NCI-H748 (cell line): ENCODE data around the gene SORL1.

ENCODE experiments used
- DNase-seq: peaks from one replicate; lab custom pipeline; 2025; ENCODE audit not compliant: unreplicated experiment; lab: John Stamatoyannopoulos, UW

The SORL1 gene

DNA sequence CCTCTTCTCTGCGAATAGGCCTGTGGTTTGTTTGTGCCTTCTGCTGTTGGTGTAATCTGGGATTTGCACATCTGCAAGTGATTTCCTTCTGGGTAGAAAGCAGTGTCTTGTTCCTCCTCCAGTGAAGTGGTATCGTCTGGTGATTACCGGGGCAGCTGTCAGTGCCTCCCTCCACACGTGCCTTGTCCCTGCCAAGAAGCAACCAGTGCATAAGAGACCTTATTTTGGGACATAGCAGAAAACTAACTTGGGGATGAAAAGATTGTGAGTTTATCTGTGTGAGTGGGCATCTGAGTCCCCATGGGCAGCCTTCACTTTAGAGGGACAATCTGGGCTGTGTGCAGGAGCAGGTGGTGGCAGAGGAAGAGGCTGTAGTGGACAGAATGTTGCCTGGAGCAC lies 72.1 kb downstream of the SORL1 start:
- DNase-seq = no peak

DNA sequence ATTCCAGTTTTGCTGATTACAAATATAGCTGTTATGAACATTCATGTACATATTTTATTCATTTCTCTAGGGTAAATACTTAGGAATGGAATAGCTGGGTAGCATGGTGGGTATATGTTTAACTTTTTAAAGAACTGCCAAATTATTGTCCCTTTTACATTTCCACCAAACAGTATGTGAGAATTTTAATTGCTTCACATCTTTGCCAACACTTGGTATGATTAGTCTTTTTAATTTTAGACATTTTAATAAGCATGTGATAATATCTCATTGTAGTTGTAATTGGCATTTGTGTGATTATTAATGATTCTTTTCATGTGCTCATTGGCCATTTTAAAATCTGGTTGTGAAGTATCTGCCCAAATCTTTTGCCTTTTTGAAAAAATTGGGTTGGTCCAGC lies 73.3 kb downstream of the SORL1 start:
- DNase-seq = no peak

DNA sequence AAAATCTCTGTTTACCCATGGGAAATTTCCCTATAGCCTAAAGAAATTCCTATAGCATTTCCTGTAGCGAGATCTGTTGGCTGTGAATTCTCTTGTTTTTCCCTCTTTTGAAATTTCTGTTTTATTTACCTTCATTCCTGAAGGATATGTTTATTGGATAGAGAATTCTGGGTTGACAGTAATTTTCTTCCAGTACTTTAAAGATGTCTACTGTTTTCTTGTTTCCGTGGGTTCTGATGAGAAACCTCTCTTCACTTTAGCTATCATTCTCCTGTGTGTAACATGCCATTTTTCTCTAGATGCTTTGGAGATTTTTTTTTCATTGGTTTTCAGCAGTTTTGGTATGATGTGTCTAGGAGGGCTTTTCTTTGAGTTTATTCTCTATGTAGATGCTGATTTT lies 78.1 kb downstream of the SORL1 start:
- DNase-seq = no peak

DNA sequence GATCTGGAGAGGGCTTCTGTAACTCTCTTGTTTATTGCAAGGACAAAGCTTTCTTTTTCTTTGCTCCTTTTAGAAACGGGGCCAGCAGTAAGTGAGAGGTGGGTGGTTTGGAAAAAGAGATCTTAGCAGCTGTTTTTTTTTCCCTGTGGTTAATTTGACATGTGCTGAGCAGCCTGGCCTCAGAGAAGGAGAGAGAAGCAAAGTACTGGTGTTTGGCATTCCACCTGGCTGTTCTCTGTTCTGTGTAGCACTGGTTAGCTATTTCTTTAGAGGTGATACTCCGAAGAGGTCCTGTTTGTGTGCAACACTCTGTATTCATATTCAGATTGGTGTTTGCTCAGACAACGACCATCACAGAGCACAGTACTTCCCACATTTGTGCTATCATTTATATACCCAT lies 81.5 kb downstream of the SORL1 start:
- DNase-seq = no peak

DNA sequence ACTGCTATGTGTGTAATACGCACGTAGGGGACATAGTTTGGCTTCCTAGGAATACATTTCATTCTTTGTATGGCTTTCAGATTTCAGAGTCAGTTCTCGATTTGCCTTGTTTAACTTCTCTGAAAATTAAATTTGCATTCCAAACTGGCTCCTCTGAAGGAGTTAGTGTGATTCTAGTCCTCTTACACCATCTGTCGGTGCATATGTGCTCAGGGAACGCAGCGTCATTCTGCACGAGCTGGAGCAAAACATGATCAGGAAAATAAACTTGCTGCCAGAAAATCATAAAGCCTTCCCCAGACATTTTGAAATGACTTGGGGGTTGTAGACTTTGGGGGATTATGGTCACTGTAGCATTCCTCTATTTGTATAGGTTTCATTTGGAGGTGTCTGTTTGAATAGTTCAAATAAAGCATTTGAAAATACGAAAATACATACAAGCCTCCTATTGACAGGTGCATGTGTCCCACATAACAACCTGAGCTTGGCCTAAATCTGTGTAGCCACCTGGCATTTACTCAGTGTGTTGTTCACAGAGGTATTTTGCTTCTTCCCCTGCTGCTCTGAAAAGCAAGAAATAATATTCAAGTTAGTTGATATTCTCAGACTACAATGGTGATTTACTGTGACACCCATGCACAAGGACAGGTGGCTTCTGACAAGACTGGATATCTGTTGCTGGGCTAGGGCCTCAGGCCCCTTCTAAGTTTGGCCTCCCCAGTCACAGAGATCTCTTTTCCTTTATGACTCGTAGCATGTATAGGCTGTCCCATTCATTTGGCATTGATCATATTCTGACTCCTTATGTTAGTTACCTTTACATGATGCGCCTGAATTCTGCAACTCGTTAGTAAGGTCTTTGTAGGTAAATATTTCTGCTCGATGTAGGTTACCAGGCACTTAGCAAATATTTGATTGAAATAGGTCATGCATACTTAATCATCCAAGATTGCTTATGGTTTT lies 82.3 kb downstream of the SORL1 start:
- no peak for DNase-seq

DNA sequence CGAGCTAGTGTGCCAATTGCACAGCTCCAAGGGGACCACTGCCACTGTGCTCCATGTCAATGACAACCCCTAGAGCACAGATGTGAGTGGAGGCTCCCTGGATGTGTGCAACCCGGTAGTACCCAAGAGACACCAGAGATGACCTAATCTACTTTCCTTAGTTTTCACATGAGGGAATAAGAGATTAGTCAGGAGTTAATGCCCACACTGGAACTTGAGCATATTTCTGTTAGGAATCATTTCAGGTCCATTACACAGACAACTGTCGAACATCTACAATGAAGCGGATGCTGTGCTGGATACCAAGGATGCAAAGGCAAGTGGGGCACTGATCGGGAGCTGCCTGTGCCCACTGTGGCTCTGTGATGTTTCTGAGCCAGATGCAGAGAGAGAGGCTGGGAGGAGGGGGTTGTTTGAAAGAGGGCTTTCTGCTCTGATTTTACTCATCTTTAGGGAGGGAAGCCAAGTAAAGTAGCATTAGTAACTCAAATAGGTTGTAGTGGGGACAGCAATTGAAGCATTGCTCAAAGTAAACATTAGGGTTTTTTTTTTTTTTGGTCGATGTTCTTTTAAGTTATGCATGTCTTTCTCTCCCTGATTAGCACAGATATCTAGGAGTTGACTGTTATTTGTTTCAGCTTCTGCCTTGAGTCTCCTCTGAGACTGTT lies 83.1 kb downstream of the SORL1 start:
- no peak for DNase-seq

DNA sequence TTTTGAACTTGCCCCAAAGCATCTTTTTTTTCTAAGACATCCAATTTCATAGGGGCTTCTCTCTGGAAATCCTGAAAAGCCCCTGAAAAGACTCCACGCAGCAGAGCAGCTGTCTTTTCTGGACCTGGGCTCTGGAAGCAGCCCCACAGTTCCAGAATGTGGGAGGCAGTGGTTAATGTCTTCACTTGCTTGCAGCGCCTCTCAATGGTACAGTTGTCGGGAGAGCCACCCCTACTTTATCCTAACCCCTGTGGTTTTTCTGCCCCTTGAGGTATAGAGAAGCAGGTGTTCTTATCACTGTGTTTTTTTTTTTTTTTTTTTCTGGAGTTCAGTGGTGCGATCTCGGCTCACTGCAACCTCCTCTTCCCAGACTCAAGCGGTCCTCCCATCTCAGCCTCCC lies 84.0 kb downstream of the SORL1 start:
- no peak for DNase-seq

DNA sequence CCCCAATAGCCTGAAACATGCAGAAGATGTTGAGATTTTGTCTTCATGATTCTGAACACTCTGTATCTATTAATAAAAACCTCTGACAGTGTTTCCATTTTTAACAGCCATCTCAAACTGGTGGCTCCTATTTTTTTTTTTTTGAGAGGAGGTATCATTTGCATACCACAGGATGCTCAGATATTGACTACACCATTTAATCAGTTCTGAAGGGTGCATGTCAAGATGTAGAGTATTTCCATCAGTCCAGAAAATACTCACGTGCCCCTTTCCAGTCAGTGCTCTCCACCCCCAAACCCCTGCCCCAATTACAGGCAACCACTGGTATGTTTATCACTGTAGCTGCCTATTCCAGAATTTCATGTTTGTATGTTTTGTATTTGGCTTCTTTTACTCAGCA lies 85.9 kb downstream of the SORL1 start:
- DNase-seq = no peak

DNA sequence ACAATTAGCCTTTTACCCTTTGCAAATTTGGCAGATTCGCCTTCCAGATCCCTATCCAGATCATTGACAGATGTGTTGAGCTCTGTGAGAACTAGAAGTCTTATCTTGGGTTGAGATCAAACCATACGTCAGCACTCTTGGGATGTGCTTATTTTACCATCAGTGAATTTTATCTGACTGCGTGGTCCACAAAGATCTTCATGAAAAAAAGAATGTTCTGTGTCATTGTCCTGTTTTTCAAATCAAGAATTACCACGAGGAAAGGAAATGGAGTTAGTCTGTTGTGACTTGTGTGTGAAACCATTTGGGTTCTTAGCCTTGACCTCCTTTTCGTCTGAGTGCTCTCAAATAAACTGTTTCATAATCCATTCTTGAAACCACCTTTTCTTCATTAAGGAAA lies 86.9 kb downstream of the SORL1 start:
- DNase-seq = no peak

DNA sequence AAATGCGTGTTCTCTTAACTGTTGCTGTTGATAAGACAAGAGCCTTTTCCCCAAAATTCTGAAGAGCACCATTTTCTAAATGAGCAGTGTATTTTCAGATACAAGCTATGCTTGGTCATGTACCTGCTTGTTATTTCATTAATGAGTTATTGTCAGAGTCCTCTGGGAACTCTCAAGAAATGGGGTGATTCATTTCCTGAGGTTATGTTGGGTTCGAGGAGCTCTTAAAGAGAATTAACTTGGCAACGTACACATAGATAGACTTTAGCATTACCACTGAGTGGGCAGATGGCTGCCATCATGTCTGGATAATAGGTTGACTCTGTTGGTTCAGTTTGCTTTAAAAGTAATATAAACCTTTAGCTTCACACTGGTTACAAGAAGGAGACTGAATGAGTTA lies 88.5 kb downstream of the SORL1 start:
- DNase-seq = no peak

DNA sequence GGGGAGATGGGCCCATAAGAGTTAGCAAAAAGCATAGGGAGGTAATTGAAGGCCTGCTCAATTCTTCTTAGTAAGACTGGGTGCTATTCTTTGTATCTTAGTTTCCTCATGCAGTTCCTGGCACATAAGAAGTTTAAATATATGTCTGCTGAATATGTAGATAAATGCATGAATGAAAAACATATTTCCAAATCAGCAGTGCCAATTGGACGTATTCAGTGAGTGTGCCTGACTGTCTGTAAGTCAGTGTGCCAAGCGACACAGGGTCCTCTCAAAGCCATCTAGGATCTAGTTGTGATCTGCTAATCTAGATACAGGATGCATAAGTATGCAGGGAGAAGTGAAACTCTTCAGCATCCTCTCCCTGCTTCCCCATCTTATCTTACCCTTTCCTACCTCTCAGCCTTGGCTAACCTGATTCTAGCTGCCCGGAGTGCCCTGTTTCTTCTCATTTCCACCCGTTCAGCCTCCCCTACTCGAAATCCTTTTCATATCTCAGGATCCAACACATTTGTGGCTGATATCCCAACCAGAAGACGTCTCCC lies 91.8 kb downstream of the SORL1 start:
- DNase-seq = no peak

DNA sequence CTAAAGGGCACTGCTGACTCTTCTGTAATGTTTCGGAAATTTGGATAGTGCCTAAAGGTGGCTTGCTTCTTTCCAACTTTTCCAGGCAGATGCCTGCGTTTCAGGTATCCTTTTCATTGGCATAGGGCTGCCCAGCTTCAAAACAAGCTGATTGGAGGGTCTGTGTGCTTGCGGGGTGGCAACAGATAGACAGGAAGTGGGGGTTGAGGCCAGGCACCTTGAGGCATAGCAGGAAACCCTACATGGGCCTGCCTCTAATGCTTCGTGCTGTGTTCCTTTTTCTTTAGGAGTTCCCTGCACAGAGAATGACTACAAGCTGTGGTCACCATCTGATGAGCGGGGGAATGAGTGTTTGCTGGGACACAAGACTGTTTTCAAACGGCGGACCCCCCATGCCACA lies 92.8 kb downstream of the SORL1 start:
- DNase-seq = no peak

DNA sequence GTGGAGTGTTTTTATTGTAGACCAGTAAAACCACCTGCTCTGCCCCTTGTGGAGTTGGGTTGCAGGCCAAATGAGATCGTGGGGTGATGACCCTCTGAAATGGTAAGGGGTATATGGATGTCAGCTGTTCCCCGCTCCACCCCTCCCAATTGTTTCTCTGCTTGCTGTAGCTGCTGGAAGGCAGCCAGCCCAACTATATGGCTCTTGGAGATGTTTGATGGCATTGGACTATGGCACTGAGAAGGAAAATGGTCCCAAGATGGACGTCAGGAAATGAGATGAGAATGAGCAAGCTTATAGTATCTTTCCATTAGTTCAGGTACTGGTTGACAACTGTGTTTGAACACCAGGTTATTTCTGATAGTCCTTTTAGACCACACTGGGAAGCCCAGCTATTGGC lies 95.5 kb downstream of the SORL1 start:
- no peak for DNase-seq

DNA sequence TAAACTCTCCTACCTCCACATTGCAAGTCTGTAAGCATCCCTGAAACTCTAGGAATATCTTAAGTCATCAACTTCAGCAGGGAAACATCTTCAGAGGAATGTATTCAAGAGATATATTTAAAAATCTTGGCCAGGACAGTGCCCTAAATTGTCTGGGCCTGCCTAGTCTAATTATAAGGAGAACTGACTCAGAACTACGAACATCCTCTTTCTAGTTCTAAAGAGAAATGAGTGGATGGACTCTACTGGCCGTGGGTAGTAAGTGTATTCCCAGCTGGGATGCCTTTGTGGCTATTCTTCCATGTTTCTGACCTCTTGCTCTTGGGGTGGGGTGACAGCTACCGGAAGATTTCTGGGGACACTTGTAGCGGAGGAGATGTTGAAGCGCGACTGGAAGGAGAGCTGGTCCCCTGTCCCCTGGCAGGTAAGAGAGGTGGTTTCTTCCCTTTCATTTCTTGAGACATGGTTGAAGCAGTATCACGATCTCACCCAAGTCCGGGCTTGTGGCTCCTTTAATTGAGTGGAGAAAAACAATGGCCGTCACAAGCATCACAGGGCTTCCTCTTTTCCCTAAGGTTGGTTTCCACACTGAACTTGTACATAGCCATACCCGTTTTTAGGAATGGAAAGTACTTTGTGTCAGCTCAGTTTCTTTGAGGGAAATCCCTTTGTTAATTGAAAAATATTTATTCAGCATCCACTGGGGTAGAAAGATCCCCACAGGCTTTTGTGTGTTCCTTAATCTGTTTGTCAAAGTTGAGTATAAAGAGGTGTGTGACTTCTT lies 98.3 kb downstream of the SORL1 start:
- no peak for DNase-seq

DNA sequence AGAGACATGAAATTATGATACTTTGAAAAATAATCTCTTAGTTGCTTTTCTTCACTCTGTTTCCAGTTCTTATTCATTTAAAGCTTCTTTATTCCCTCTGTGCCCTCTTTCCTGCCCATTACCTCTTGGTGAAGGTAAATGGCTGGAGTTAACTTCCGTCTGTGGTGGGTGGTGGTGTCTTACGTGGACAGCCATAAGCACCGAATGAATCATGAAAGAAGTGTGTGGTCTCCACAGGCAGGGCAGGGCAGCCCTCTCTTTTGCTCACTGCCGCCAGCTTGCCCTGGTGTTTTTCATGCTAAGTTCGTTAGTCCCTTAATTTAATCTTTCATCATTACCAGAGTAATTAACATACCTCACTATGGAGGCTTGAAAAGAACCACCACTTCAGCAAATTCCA lies 99.3 kb downstream of the SORL1 start:
- DNase-seq = no peak

DNA sequence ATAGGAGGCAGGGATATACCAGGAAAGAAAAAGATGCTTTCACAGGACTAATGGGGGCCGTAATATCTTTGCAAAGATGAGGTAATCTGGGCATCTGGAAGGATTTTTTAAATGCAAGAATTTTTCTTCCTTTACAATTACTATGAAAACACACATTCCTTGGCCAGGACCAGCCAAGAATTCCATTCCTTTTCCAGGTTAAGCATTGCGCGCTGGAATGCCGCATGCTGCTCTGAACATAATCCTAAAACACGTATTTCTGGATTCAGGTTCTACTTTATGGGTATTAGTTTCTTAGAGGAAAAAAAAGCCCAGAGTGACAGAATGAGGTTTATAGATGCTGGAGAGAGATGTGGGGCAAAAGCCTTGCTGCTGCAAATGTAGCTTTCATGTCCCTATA lies 100.0 kb downstream of the SORL1 start:
- DNase-seq = no peak

DNA sequence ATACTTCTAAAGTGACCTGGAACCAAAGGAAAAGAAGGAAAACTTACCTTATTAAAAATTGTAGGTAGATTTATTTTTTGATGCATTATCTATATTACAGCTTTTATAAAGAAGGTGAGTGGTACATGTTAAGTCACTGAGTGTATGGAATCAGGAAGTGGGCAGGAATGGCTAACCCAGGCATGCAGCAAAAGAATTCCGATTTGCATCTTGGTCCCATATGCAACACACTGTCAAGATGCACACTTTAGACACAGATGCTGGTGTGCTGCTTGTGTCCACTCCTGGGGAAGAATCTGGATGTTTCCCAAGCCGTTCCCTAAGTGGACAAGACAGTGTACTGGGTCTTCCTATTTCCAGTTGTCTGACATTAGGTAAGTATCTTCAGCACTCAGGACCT lies 100.5 kb downstream of the SORL1 start:
- no peak for DNase-seq

DNA sequence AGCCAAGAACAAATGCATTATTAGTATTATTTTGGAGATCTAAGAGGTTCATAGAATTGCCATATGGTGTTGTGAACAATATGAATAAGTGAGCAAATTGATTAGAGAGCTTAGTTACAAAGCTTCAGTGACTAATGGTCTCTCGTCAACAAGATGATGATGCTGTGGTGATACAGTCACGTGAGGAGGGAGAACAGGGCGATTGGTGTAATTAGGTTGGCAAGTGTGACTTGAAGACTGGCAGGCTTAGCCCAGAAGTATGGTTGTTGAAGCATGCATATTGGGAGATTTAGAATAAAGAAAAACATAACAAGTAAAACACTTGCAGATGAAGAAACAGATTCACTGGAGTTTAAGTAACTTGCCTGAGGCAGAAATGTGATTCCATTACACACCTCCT lies 101.3 kb downstream of the SORL1 start:
- DNase-seq = no peak

DNA sequence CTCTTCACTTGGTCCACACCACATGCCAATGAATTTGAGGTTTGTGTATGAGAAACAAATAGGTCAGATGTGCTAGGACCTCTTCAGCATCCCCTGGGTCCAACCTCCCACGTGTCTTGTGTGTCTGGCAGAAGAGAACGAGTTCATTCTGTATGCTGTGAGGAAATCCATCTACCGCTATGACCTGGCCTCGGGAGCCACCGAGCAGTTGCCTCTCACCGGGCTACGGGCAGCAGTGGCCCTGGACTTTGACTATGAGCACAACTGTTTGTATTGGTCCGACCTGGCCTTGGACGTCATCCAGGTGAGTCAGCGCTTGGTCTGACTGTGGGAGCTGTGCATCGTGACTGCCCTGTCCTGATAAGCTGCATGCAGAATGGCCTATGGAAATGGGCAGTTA lies 101.7 kb downstream of the SORL1 start:
- DNase-seq = peak; percentile 28

DNA sequence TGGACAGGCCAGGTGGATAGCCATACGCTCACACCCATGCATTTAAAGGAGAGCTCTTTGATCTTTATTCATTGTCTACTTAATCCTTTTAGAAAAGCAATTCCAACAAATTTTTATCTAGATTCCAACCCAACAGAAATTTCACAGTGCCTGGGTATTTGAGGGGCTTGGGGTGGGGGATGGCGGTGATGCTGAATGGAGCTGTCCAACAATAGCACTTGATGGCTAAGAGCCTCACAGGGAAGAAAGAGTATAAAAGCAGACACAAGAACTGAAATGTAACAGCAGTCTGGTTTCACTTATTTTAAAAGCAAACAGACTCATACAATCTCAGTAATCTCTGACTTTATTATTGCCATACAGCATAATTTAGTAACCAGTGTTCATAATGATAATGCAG lies 102.4 kb downstream of the SORL1 start:
- DNase-seq = no peak

DNA sequence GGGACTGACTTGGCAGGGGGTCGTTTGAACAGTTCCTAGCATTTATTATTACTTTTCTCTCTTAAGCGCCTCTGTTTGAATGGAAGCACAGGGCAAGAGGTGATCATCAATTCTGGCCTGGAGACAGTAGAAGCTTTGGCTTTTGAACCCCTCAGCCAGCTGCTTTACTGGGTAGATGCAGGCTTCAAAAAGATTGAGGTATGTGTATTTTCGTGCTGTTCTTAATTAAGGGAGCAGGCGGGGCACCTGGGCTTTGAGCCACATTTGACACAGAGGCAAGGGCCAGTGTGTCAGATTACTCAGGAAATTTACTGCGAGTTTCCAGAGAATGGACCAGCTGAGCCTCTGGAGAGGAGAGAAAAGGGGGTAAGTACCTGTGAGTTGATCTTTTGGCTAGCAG lies 103.0 kb downstream of the SORL1 start:
- DNase-seq = peak; percentile 66

DNA sequence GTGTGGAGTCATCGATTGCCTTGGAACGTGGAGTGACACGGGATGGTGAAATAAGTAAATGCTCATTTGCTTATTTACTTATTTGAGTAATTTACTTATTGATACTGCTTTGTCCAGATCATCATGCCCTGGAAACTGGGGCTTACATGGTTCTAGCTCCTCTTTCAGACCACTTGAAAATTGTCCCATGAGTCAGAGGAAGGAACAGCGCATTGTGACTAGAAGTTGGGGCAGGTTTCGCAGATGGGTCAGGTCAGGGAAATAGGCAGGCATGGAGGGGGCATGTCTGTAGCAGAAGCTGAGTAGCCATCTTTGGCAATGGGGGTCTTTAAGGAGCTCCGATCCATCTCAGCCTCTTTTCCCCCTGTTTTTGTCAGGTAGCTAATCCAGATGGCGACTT lies 104.8 kb downstream of the SORL1 start:
- no peak for DNase-seq
